ENCODE measurements around the gene RBPMS2. TPM values are rescaled to one million over a fixed set of nuclear protein-coding genes. Genes with fewer than 3 reads are reported as not detected.

Gene RBPMS2
- total and polyA plus RNA-seq, 7 donors, result 1.6 to 3.6 (median 2.0) TPM

DNA sequence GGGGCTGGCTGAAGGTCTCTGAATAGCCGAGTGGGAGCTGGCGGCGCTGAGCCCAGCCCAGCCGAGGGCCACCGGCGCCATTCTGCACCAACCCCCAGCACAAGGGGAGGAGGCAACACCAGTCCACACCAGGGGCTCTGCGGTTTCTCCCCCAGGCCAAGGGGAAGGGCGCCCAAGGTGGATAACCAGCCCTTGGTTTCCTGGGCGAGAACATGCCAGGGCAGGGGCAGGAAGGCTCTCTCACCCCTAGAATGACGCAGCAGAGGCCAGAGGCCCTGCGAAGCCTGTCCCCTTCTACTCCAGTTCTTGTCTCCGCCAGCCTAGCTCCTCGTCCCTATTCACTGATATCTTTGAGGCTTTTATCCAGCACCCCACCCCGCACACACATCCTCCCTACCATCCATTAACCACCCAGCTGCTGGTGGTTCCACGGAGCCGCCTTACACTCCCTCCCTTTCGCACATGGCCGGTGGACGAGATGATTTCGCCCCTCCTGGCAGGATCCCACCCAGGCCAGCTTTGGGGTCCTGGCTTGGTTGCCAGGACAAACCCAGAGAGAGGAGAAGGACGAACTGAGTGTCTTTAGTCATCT lies 1.3 kb downstream of the RBPMS2 start:
- intact Hi-C loops (cut with DNase I), result loop anchor here in 1 of 2 donors (5.0 kb wide), 1 partner anchor 48 kb away; no protein-coding TSS in a partner anchor
- 75 to 81% (median 77%) methylated on average over 21 of the region's 21 CpGs for WGBS, 3 donors
- no peaks in the 10 kb centered on the region for H3K4me1 ChIP-seq

DNA sequence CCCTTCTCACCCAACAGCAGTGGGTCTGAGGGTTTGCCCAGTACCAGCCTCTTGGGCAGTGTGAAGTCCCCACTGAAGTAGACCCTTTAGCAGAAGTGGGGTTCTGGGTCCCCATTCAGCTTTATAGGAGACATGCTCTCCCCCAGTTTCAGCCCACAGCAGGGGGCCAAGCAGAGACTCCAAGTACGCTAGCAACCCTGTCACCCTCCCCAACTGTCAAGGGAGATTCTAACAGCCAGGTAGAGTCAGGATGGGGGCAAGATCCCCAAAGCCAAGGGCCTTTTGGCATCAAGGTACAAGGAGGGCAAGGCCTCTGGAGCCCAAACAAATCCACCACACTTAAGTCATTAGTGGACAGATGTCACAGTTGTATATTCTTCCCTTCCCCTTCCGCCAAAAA lies 1.8 kb downstream of the RBPMS2 start:
- Histone ChIP-seq H3K9me3 (no peaks in the 10 kb centered on the region), H3K27me3 (ENCODE audit: insufficient read depth in 3 of 3, low read length in 2 of 3) (peaks cover 0 to 32% (median 15%) of the 10 kb centered on the region in 3 donors), H3K4me1 (no peaks in the 10 kb centered on the region), H3K4me3 (peak overlapping the region; percentile 67), H3K36me3 (ENCODE audit: insufficient read depth in 1 of 2, low read depth in 1 of 2) (no peaks in the 10 kb centered on the region), H3K27ac (no peak overlapping the region)
- intact Hi-C loops (cut with DNase I), result loop anchor here in 1 of 2 donors (5.0 kb wide), 1 partner anchor 49 kb away; no protein-coding TSS in a partner anchor
- no peak for ATAC-seq
- 88 to 93% (median 91%) methylated on average over 2 of the region's 2 CpGs for WGBS, 3 donors
- TF ChIP-seq, protein P1, sequence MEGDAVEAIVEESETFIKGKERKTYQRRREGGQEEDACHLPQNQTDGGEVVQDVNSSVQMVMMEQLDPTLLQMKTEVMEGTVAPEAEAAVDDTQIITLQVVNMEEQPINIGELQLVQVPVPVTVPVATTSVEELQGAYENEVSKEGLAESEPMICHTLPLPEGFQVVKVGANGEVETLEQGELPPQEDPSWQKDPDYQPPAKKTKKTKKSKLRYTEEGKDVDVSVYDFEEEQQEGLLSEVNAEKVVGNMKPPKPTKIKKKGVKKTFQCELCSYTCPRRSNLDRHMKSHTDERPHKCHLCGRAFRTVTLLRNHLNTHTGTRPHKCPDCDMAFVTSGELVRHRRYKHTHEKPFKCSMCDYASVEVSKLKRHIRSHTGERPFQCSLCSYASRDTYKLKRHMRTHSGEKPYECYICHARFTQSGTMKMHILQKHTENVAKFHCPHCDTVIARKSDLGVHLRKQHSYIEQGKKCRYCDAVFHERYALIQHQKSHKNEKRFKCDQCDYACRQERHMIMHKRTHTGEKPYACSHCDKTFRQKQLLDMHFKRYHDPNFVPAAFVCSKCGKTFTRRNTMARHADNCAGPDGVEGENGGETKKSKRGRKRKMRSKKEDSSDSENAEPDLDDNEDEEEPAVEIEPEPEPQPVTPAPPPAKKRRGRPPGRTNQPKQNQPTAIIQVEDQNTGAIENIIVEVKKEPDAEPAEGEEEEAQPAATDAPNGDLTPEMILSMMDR (IDR thresholded peaks at IDR 0.05), result no peak
- no peak for DNase-seq

More for the DNA sequence above, 1.3 kb downstream of the RBPMS2 start:
- peak overlapping the region; percentile 16 for H3K27ac ChIP-seq
- DNase-seq, result no peak
- no peaks in the 10 kb centered on the region for H3K9me3 ChIP-seq
- H3K27me3 ChIP-seq (ENCODE audit: insufficient read depth in 3 of 3, low read length in 2 of 3), result peaks cover 0 to 32% (median 15%) of the 10 kb centered on the region in 3 donors
- peak overlapping the region; percentile 67 for H3K4me3 ChIP-seq
- H3K36me3 ChIP-seq (ENCODE audit: insufficient read depth in 1 of 2, low read depth in 1 of 2), result no peaks in the 10 kb centered on the region
- peak in 1 of 4 donors; percentile 8 for ATAC-seq
- TF ChIP-seq, protein P1 (IDR thresholded peaks at IDR 0.05), result no peak

DNA sequence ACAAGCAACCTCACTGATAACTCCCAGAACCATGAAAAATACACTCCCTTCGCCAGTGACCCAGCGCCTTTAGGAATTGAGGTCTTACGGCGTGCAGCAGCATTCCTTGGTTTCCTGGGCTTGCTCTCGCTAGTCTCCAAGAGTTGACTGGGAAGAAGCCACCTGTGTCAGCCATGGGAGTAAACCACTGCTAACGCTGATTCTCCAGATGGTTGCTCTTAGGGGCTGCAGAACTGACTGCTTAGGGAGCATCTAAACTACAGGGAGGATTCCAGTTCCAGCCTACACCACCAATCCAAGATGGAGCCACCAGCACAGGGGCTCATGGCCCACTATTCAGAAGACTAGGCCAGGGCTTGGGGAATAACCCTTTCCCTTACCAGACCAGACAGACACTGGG lies 2.4 kb downstream of the RBPMS2 start:
- Histone ChIP-seq H3K4me1 (no peaks in the 10 kb centered on the region), H3K9me3 (no peaks in the 10 kb centered on the region), H3K36me3 (ENCODE audit: insufficient read depth in 1 of 2, low read depth in 1 of 2) (no peaks in the 10 kb centered on the region), H3K27ac (no peak overlapping the region), H3K27me3 (ENCODE audit: insufficient read depth in 3 of 3, low read length in 2 of 3) (peaks cover 0 to 32% (median 15%) of the 10 kb centered on the region in 3 donors), H3K4me3 (no peak overlapping the region)
- TF ChIP-seq, protein P1 (IDR thresholded peaks at IDR 0.05), result no peak
- DNase-seq (no peak), ATAC-seq (no peak)
- intact Hi-C loops (cut with DNase I), result loop anchor here in 1 of 2 donors (5.0 kb wide), 1 partner anchor 49 kb away; no protein-coding TSS in a partner anchor
- 92 to 95% (median 95%) methylated on average over 6 of the region's 6 CpGs for WGBS, 3 donors

GRCh38 chr15:64772488-64772887 lies 2.9 kb downstream of the RBPMS2 start:
- WGBS, 3 donors, result 72 to 75% (median 73%) methylated on average over 3 of the region's 3 CpGs
- TF ChIP-seq, protein P1 (IDR thresholded peaks at IDR 0.05), result no peak
- no peak overlapping the region for H3K4me3 ChIP-seq
- intact Hi-C loops (cut with DNase I), result loop anchor here in 1 of 2 donors (5.0 kb wide), 1 partner anchor 50 kb away; no protein-coding TSS in a partner anchor
- ATAC-seq (no peak), DNase-seq (no peak)
- no peaks in the 10 kb centered on the region for H3K36me3 ChIP-seq (ENCODE audit: insufficient read depth in 1 of 2, low read depth in 1 of 2)
- peaks cover 0 to 32% (median 15%) of the 10 kb centered on the region in 3 donors for H3K27me3 ChIP-seq (ENCODE audit: insufficient read depth in 3 of 3, low read length in 2 of 3)
- no peaks in the 10 kb centered on the region for H3K9me3 ChIP-seq
- no peaks in the 10 kb centered on the region for H3K4me1 ChIP-seq
- no peak overlapping the region for H3K27ac ChIP-seq
